Mesodermal cell (in vitro differentiated cells): Measurements from ENCODE around the gene ZC3H4.

Source experiments
- H3K27ac ChIP-seq: 2 replicates; pipeline ENCODE4 v1.7.0; 2013; ENCODE audit warnings: mild to moderate bottlenecking, low read depth, low read length, moderate library complexity; ENCODE audit not compliant: severe bottlenecking
- H3K36me3 ChIP-seq: 2 replicates; pipeline ENCODE4 v1.7.1; 2013; ENCODE audit warnings: mild to moderate bottlenecking, low read length, moderate library complexity; ENCODE audit not compliant: control insufficient read depth, insufficient read depth
- H3K4me1 ChIP-seq: one replicate; pipeline ENCODE4 v1.7.1; 2013; ENCODE audit warnings: mild to moderate bottlenecking, low read length; ENCODE audit not compliant: insufficient read depth, control insufficient read depth, poor library complexity, severe bottlenecking
- H3K4me3 ChIP-seq: 2 replicates; pipeline ENCODE4 v1.7.0; 2013; ENCODE audit warnings: low read length, control low read depth, mild to moderate bottlenecking; ENCODE audit not compliant: insufficient read depth, poor library complexity, severe bottlenecking; ENCODE audit errors: extremely low read depth
- H3K9me3 ChIP-seq: 2 replicates; pipeline ENCODE4 v1.7.1; 2013; ENCODE audit warnings: mild to moderate bottlenecking, low read length, moderate library complexity; ENCODE audit not compliant: control insufficient read depth
- WGBS, 2 experiments: methylation state at CpG; one replicate each; pipeline ENCODE4 v1.1.5; 2013; ENCODE audit warnings: missing lambda C conversion rate in 2 of 2; ENCODE audit not compliant: insufficient coverage in 2 of 2; 5-methylcytosine and 5-hydroxymethylcytosine counted together

ZC3H4 gene

DNA sequence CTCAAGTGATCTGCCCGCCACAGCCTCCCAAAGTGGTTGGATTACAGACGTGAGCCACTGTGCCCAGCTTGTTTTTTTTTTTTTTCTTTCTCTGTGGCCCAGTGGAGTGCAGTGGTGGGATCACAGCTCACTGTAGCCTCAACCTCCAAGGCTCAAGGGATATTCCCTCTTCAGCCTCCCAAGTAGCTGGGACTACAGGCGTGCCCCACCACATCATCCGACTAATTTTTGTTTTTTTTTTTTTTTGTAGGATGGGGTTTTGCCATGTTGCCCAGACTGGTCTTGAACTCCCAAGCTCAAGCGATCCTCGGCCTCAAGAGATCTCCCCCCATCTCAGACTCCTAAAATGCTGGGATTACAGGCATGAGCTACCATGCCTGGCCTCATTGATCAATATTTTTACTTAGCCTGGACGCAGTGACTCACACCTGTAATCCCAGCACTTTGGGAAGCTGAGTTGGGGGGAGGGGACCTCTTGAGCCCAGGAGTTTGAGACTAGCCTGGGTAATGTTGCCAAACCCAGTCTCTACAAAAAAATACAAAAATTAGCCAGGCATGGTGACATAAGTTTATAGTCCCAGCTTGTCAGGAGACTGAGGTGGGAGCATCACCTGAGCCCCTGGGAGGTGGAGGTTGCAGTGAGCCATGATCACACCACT lies 18.7 kb upstream of the ZC3H4 start:
- peaks cover 52% of the 10 kb centered on the region for H3K36me3 ChIP-seq
- no peak overlapping the region for H3K27ac ChIP-seq

DNA sequence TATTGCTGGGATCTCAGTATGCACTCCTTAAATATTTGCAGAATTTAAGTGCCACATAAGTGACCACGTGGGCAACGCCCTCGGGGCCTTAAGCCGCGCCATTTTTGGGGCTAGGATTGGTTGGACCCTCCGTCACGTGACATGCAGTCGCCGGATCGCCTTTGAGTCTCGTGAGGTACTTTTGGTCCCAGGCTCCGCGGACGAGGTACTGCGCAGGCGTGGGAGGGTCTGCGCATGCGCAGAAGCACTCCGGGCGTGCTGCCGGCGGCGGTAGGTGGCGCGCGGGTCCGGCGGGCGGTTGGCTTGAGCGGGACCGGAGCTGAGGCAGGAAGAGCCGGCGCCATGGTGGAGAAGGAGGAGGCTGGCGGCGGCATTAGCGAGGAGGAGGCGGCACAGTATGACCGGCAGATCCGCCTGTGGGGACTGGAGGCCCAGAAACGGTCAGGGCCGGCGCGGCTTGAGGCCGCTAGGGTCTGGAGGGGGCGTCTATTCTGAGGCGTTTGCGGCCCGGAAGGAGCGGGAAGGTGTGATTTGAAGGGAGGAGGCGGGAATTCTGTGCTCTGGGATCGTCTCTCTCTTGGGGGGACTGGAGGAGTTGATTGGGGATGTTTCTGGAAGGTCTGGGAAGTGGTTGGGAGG lies 17.1 kb upstream of the ZC3H4 start, which contains the start of gene SAE1:
Gene SAE1 (plus strand): TSS at position 247 of the 639 bp plus-strand sequence. CDS start 96 bp downstream, at position 343.
- Histone ChIP-seq H3K4me3 (peak within 1 kb of the TSS; percentile 90), H3K36me3 (peaks cover 38% of the 10 kb centered on the region), H3K9me3 (peaks cover 3% of the 10 kb centered on the region), H3K4me1 (peaks cover 22% of the 10 kb centered on the region), H3K27ac (peak within 1 kb of the TSS; percentile 86)
- WGBS, 2 experiments: 0 to 1% methylated on average over 34 to 39 of the region's 51 CpGs

More for the DNA sequence above, 18.7 kb upstream of the ZC3H4 start:
- Histone ChIP-seq H3K4me1 (peaks cover 25% of the 10 kb centered on the region), H3K4me3 (peak overlapping the region; percentile 90), H3K9me3 (peaks cover 3% of the 10 kb centered on the region)
- WGBS, 2 experiments: 76% methylated on average over 4 of the region's 7 CpGs; no CpG with 5 or more reads in 1 of the 2 experiments

DNA sequence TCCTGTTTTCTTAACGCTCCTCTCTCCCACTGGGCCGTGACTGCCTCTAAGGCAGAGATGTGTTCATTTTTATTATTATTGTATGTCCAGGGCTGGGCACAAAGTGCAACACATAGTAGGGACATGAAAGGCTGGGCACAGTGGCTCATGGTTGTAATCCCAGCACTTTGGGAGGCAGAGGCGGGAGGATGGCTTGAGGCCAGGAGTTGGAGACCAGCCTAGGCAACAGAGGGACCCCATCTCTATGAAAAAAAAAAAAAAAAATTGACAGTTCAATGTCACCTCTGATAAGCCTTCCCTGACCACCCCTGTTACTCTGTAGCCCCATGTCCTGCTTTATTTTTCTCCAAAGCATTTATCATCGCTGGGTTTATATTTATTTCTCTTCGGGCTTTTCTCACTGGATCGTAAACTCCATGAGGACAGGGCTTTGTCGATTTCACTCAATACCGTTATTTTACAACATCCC lies 16.6 kb upstream of the ZC3H4 start:
- Histone ChIP-seq H3K27ac (no peak overlapping the region), H3K9me3 (peaks cover 3% of the 10 kb centered on the region), H3K4me3 (no peak overlapping the region), H3K36me3 (peaks cover 32% of the 10 kb centered on the region), H3K4me1 (peaks cover 22% of the 10 kb centered on the region)
- WGBS, 2 experiments: 70 to 72% methylated on average over 3 to 7 of the region's 8 CpGs

DNA sequence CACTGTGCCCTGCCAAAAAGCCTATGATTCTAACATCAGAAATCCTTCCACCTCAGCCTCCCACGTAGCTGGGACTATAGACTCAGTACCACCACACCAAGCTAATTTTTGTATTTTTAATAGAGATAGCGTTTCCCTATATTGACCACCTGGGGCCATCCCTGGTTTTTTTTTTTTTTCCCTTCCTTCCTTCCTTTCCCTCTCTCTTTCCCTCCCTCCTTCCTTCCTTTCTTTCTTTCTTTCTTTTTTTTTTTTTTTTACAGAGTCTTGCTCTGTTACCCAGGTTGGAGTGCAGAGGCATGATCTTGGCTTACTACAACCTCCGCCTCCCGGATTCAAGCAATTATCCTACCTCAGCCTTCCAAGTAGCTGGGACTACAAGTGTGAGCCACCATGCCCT lies 16.0 kb upstream of the ZC3H4 start:
- Histone ChIP-seq H3K9me3 (peaks cover 3% of the 10 kb centered on the region), H3K4me1 (peaks cover 20% of the 10 kb centered on the region), H3K27ac (no peak overlapping the region), H3K36me3 (peaks cover 26% of the 10 kb centered on the region), H3K4me3 (no peak overlapping the region)
- 89 to 100% methylated on average over 3 to 4 of the region's 4 CpGs for WGBS, 2 experiments

DNA sequence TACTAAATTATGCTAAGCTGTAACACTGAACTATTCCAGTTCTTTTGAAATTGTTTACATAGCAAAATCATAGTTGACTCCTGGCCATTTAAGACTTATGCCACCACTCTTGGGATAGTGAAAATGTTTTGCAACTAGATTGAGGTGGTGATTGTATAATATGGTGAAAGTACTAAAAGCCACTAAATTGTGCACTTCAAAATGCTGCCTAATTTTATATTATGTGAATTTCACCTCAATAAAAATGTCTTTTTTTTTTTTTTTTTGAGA lies 12.0 kb upstream of the ZC3H4 start:
- H3K36me3 ChIP-seq: no peaks in the 10 kb centered on the region
- H3K4me1 ChIP-seq: peaks cover 10% of the 10 kb centered on the region
- H3K4me3 ChIP-seq: no peak overlapping the region

DNA sequence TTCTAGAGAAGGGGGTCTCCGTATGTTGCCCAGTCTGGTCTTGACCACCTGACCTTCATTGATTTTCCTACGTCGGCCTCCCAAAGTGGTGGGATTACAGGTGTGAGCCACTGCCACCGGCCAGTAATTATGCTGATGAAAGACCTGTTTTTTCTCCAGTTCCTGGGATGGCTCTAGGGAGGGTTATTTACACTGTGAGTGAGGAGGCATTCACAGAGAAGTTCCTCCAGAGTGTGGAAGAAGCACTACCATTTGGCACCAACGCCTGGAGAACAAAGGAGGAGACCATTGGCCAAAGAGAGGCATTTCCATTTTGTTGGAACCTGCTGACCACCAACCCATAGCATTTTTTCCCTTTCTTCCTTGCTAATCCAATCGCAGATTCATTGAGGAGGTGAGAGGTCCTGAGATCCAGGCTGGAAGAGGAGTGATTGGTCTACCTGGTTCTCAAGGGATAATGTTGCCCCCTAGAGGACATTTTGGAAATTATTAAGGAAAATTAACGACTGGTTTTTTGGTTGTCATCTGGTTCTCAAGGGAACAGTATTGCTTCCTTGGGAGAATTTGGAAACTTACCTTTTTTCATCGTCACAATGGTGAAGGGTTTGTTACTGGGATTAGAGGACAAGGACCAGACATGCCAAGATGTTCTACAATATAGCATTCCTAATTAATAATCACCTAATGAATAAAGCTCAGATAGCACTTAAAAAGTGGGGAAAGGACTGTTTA lies 11.5 kb upstream of the ZC3H4 start:
- Histone ChIP-seq H3K4me3 (no peak overlapping the region), H3K27ac (no peak overlapping the region), H3K36me3 (no peaks in the 10 kb centered on the region), H3K4me1 (peaks cover 10% of the 10 kb centered on the region), H3K9me3 (peaks cover 3% of the 10 kb centered on the region)
- WGBS, 2 experiments: 47 to 52% methylated on average over 5 to 6 of the region's 8 CpGs

More for the DNA sequence above, 12.0 kb upstream of the ZC3H4 start:
- peaks cover 3% of the 10 kb centered on the region for H3K9me3 ChIP-seq
- H3K27ac ChIP-seq: no peak overlapping the region

DNA sequence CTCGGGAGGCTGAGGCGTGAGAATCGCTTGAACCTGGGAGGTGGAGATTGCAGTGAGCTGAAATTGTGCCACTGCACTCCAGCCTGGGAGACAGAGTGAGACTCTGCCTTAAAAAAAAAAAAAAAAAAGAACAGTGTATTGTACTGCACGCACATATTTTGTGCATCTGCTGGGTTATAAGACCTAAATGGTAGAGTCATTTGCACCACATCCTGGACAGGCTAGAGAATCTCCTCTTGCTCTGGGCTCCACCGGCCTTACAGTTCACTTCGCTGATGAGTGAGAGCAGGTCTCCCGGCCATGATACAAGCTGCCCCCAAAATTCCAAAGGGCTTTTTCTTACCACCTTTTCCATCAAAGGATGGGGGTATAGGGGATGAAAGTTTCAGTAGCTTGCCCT lies 9.8 kb upstream of the ZC3H4 start:
- Histone ChIP-seq H3K9me3 (no peaks in the 10 kb centered on the region), H3K4me3 (no peak overlapping the region), H3K27ac (no peak overlapping the region), H3K4me1 (peaks cover 10% of the 10 kb centered on the region), H3K36me3 (no peaks in the 10 kb centered on the region)
- 93 to 95% methylated on average over 4 to 6 of the region's 7 CpGs for WGBS, 2 experiments

DNA sequence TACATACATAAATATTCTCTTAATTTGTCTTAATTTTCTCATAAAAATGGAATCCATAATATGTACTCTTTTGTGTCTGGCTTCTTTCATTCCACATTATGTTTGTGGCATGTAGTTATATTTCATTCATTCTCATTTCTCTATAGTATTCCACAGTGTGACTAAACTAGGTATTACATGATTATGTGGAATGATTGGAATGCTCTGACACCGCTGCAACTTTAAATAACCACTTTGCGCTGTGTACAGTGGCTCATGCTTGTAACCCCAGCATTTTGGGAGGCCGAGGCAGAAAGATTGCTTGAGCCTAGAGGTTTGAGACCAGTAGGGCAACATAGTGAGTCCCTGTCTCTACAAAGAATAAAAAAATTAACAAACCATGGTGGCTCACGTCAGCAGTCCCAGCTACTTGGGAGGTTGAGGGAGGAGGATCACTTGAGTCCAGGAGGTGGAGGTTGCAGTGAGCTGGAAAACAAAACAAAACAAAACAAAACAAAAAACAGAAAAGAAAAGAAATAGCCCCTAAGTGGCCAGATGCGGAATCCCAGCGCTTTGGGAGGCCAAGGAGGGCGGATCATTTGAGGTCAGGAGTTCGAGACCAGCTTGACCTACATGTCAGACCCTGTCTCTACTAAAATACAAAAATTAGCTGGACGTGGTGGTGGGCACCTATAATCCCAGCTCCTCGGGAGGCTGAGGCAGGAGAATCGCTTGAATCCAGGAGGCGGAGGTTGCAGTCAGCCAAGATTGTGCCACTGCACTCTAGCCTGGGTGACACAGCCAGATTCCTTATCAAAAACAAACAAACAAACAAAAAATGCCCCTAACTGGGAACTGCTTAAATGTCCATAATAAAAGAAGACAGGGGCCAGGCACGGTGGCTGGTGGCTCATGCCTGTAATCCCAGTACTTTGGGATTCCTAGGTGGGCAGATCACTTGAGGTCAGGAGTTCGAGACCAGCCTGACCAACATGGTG lies 9.1 kb upstream of the ZC3H4 start:
- Histone ChIP-seq H3K27ac (peak overlapping the region; percentile 78), H3K36me3 (no peaks in the 10 kb centered on the region), H3K4me1 (peaks cover 10% of the 10 kb centered on the region), H3K9me3 (no peaks in the 10 kb centered on the region), H3K4me3 (no peak overlapping the region)
- WGBS, 2 experiments: 85% methylated on average over 10 to 12 of the region's 14 CpGs

DNA sequence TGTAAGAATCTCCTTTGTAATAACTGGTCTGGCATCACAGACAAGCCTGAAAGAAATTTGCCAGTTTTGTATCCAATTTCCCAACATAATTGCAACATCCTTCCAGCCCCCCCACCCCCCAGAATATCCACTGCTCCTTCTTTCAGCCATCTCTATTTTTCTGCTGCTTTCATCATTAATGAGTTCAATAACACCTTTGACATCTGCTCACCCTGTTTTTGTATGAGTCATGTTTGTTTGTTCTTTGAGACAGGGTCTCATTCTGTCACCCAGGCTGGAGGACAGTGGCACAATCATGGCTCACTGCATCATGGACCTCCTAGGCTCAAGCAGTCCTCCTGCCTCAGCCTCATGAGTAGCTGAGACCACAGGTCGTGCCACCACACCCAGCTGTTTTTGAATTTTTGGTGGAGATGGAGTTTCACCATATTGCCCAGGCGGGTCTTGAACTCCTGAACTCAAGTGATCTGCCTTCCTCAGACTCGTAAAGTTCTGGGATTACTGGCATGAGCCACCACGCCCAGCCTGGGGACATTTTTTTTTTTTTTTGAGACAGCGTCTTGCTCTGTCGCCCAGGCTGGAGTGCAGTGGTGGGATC lies 7.0 kb upstream of the ZC3H4 start:
- no peak overlapping the region for H3K4me3 ChIP-seq
- no peaks in the 10 kb centered on the region for H3K9me3 ChIP-seq
- H3K27ac ChIP-seq: no peak overlapping the region
- no peaks in the 10 kb centered on the region for H3K36me3 ChIP-seq
- H3K4me1 ChIP-seq: peaks cover 10% of the 10 kb centered on the region
- 96% methylated on average over 5 to 6 of the region's 6 CpGs for WGBS, 2 experiments
